HepG2 (cell line): Measurements from ENCODE around the gene TIMM10. TPM values are rescaled to one million over a fixed set of nuclear protein-coding genes. Genes with fewer than 3 reads are reported as not detected.

Experiments
- ATAC-seq: fragments of 200-7000 bp; cut with Tn5 transposase; 3 replicates; pipeline ENCODE4 v1.9.1; 2020; ENCODE audit warnings: mild to moderate bottlenecking, moderate library complexity
- BruUV-seq: library from RNA; stranded (reverse); fragments of 400-500 nt; replicated peaks from 2 replicates; lab custom pipeline; 2021; lab: Mats Ljungman, UMichigan
- CTCF ChIA-PET: fragments of 300-600 bp; formaldehyde crosslinking; extraction: SDS; loops from one replicate; lab custom pipeline; 2021; ENCODE audit warnings: low total read pairs, inconsistent platforms, low intra/inter-chr PET ratio; lab: Yijun Ruan, JAX
- POLR2A ChIA-PET: fragments of 350-600 bp; sonication (Branson Sonifier 250); formaldehyde crosslinking; loops from one replicate; lab custom pipeline; 2020; ENCODE audit warnings: antibody characterized with exemption, inconsistent platforms; lab: Yijun Ruan, JAX
- DNase-seq: peaks from one replicate; pipeline ENCODE4 v3.0.0-alpha.2; 2015; ENCODE audit warnings: low spot score
- FAIRE-seq: peaks from 3 replicates; lab custom pipeline; 2011; peaks lifted over from hg19 to GRCh38; lab: Jason Lieb, UNC
- H2AFZ ChIP-seq: one replicate; pipeline ENCODE4 v1.6.1; 2011; ENCODE audit warnings: low read length, inconsistent platforms
- H3K27ac ChIP-seq: fragments of 300-600 bp; 3 replicates; pipeline ENCODE4 v1.8.0; 2011; ENCODE audit warnings: mixed run types, mild to moderate bottlenecking, mixed read lengths, low read length, inconsistent platforms; ENCODE audit not compliant: insufficient read depth; ENCODE audit errors: extremely low read length
- H3K27me3 ChIP-seq, 2 experiments: fragments of 200-600 bp in 1 of 2; 2 replicates in 1 of 2; 3 replicates in 1 of 2; pipeline versions ENCODE4 v1.6.0 to v1.8.0; 2011; ENCODE audit warnings: low read length in 2 of 2, mild to moderate bottlenecking in 2 of 2, moderate library complexity in 2 of 2, inconsistent platforms in 1 of 2; ENCODE audit not compliant: insufficient read depth in 2 of 2, control insufficient read depth in 1 of 2
- H3K36me3 ChIP-seq, 2 experiments: fragments of 200-600 bp in 1 of 2; replicated peaks in 1 of 2; 2 replicates in 1 of 2; 3 replicates in 1 of 2; pipeline versions ENCODE4 v1.5.1 to v1.8.0; 2011; ENCODE audit warnings: low read length in 2 of 2, inconsistent platforms in 1 of 2; ENCODE audit not compliant: insufficient read depth in 2 of 2, control insufficient read depth in 1 of 2
- H3K4me1 ChIP-seq: 2 replicates; pipeline ENCODE4 v1.5.1; 2012; ENCODE audit warnings: low read length, inconsistent platforms; ENCODE audit not compliant: insufficient read depth
- H3K4me2 ChIP-seq: 2 replicates; pipeline ENCODE4 v1.6.0; 2011; ENCODE audit warnings: low read depth, low read length, inconsistent platforms
- H3K4me3 ChIP-seq, 3 experiments: fragments of 200-600 bp in 1 of 3; sonication (generic), shearing (Covaris generic) in 1 of 3; replicated peaks in 1 of 3; 2 replicates each; pipeline ENCODE4 v1.5.1; 2011 to 2016; ENCODE audit warnings: low read length in 3 of 3, inconsistent platforms in 2 of 3, low read depth in 2 of 3, mild to moderate bottlenecking in 2 of 3, control low read depth in 1 of 3, mixed read lengths in 1 of 3; ENCODE audit not compliant: insufficient read depth in 1 of 3
- H3K79me2 ChIP-seq: one replicate; pipeline ENCODE4 v1.6.1; 2011; ENCODE audit warnings: low read length, inconsistent platforms; ENCODE audit not compliant: insufficient read depth
- H3K9ac ChIP-seq: 2 replicates; pipeline ENCODE4 v1.6.0; 2011; ENCODE audit warnings: mild to moderate bottlenecking, low read depth, low read length, inconsistent platforms; ENCODE audit not compliant: insufficient read depth
- H3K9me3 ChIP-seq: 2 replicates; pipeline ENCODE4 v1.5.1; 2012; ENCODE audit warnings: mild to moderate bottlenecking, low read length
- H4K20me1 ChIP-seq: 2 replicates; pipeline ENCODE4 v1.6.0; 2011; ENCODE audit warnings: inconsistent platforms, mild to moderate bottlenecking, low read length, moderate library complexity; ENCODE audit not compliant: insufficient read depth
- ARNTL ChIP-seq: sonication (generic); formaldehyde crosslinking; IDR thresholded peaks from 2 replicates; pipeline ENCODE4 v1.4.0; 2020; ENCODE audit warnings: mild to moderate bottlenecking, missing genetic modification reagents
- HNRNPUL1 ChIP-seq: fragments of 200-400 bp; formaldehyde crosslinking; IDR thresholded peaks from 2 replicates; pipeline ENCODE4 v1.6.1; 2017; ENCODE audit warnings: low read depth, mild to moderate bottlenecking, low read length, moderate library complexity
- RBM22 ChIP-seq: fragments of 200-400 bp; formaldehyde crosslinking; optimal IDR thresholded peaks from 2 replicates; pipeline ENCODE3; 2017; ENCODE audit warnings: mild to moderate bottlenecking, low read length, moderate library complexity
- SAFB2 ChIP-seq: sonication (generic); formaldehyde crosslinking; IDR thresholded peaks from 2 replicates; pipeline ENCODE4 v1.5.1; 2020; ENCODE audit warnings: missing genetic modification reagents, low read depth, mild to moderate bottlenecking, borderline replicate concordance
- ZNF629 ChIP-seq: sonication (generic); formaldehyde crosslinking; conservative IDR thresholded peaks from 2 replicates; pipeline ENCODE4 v1.5.0; 2020; ENCODE audit warnings: missing genetic modification reagents
- WGBS: methylation state at CpG from one replicate; pipeline ENCODE4 v1.1.6; 2017; ENCODE audit warnings: low lambda C conversion rate; 5-methylcytosine and 5-hydroxymethylcytosine counted together
- in situ Hi-C: cut with HindIII; loops from 2 replicates; pipeline ENCODE4 v1.10.0; 2017; ENCODE audit warnings: low pct_unique_long_range_greater_than_20kb; ENCODE audit not compliant: extremely low pct_ligation_motif_present
- intact Hi-C: fragments of 100-400 bp; cut with micrococcal nuclease; formaldehyde crosslinking; loops from one replicate; pipeline ENCODE4 v1.10.0; 2022; ENCODE audit not compliant: unreplicated experiment
- polyA plus RNA-seq, 8 experiments: library from polyadenylated mRNA; depleted of rRNA in 3 of 8; stranded (reverse) in 7 of 8; unstranded in 1 of 8; fragments of >200 nt; fragmentation: Illumina TruSeq in 4 of 8; extraction: Trizol in 4 of 8; gene quantifications; 2 replicates each; pipeline versions ENCODE4 v1.2.1 to v1.2.3, GENCODE V29; 2011 to 2016; ENCODE audit warnings: low read depth in 4 of 8, missing spikeins in 1 of 8, mixed read lengths in 1 of 8; ENCODE audit not compliant: insufficient read depth in 1 of 8
- total RNA-seq, 5 experiments: library from RNA; depleted of rRNA; stranded (reverse); fragments of >200 nt; fragmentation: Illumina TruSeq; extraction: Trizol; gene quantifications; 2 replicates each; pipeline ENCODE4 v1.2.3, GENCODE V29; 2016; ENCODE audit warnings: low read depth in 1 of 5
- TF ChIP-seq, protein P1 (sequence below): IDR thresholded peaks from 2 replicates; pipeline ENCODE4 v1.6.1; 2012; ENCODE audit warnings: inconsistent platforms
- TF ChIP-seq, protein P2 (sequence below): IDR thresholded peaks from 2 replicates; pipeline ENCODE4 v1.6.1; 2016; ENCODE audit warnings: mild to moderate bottlenecking
- TF ChIP-seq, protein P3 (sequence below): IDR thresholded peaks from 2 replicates; pipeline ENCODE4 v1.6.1; 2012; ENCODE audit warnings: low read depth, low read length, improper control_type of control experiment
- TF ChIP-seq, protein P4 (sequence below): sonication (generic); formaldehyde crosslinking; conservative IDR thresholded peaks from 2 replicates; pipeline ENCODE4 v1.5.0; 2020; ENCODE audit warnings: missing genetic modification reagents
- TF ChIP-seq, protein P5 (sequence below): sonication (generic); formaldehyde crosslinking; IDR thresholded peaks from 2 replicates; pipeline ENCODE4 v1.5.1; 2020; ENCODE audit warnings: mild to moderate bottlenecking, missing genetic modification reagents, moderate library complexity

Gene TIMM10
- total and polyA plus RNA-seq, 2 of the 13 experiments (the other 11 are each of a cell fraction or from before 2014, with no cell fraction given): 67.8 to 82.2 TPM

DNA sequence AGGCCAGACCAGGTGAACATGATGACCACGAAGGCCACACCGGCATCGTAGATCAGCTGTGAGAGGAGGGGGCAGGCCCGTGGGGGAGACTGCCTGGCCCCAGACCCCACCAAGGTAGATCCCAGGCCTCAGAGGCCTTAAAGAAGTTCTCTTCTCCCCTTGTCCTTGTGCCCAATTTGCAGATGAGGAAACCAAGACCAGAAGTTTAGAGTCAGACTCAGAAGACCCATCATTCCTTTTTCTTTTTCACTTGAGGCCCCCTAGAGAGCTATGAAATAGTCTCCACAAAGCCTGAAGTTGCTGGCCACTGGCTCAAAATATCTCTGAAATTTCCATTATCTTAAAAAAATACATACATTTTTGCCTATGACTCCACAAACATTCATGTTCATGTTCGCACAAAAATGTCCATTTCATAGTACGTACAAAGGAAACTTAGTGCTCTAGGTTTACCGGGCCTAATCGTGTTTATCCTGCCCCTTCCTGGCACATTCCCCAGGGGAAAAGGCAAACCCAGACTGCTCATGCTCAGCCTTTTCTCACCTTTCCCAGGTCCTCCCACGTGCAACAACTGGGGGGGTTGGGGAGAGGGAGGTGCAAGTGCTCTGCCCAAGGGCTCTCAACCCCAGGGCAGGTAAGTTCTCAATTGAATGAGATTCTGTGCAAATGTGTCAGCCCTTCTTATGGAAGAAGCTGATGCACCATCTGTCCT is 34.3 kb downstream of the TIMM10 start:
- ChIA-PET CTCF (no interaction called here), POLR2A (interaction anchor here (1.8 to 3.1 kb wide), 6 partner anchors 10 to 34 kb away, joined by 10 to 104 read pairs (median 14); partner anchors contain the start of genes SLC43A1 and TIMM10)
- FAIRE-seq (no peak), DNase-seq (no peak), ATAC-seq (no peak)
- Histone ChIP-seq H3K27ac (peak overlapping the region; percentile 97), H3K79me2 (peaks cover 12% of the 10 kb centered on the region), H3K4me2 (peak overlapping the region; percentile 72; the same call in 1 of the 2 replicates), H3K36me3 (peaks cover 27 to 57% of the 10 kb centered on the region in 2 experiments), H3K4me3 (no peak overlapping the region), H2AFZ (no peak overlapping the region), H4K20me1 (no peaks in the 10 kb centered on the region; the same call in 1 of the 2 replicates), H3K4me1 (peaks cover 79% of the 10 kb centered on the region), H3K27me3 (no peaks in the 10 kb centered on the region), H3K9me3 (no peaks in the 10 kb centered on the region), H3K9ac (no peak overlapping the region)
- intact Hi-C loops (no loop called here), in situ Hi-C loops (no loop called here)
- TSS peak; percentile 22 for BruUV-seq
- 80% methylated on average over 9 of the region's 9 CpGs for WGBS
- TF ChIP-seq, protein P1, sequence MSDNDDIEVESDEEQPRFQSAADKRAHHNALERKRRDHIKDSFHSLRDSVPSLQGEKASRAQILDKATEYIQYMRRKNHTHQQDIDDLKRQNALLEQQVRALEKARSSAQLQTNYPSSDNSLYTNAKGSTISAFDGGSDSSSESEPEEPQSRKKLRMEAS: 0 out of 2 replicates have a peak, but pooled peaks have one; percentile 23
- TF ChIP-seq, protein P2, sequence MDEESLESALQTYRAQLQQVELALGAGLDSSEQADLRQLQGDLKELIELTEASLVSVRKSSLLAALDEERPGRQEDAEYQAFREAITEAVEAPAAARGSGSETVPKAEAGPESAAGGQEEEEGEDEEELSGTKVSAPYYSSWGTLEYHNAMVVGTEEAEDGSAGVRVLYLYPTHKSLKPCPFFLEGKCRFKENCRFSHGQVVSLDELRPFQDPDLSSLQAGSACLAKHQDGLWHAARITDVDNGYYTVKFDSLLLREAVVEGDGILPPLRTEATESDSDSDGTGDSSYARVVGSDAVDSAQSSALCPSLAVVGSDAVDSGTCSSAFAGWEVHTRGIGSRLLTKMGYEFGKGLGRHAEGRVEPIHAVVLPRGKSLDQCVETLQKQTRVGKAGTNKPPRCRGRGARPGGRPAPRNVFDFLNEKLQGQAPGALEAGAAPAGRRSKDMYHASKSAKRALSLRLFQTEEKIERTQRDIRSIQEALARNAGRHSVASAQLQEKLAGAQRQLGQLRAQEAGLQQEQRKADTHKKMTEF (CRISPR knock-in tag): no peak
- TF ChIP-seq, protein P3, sequence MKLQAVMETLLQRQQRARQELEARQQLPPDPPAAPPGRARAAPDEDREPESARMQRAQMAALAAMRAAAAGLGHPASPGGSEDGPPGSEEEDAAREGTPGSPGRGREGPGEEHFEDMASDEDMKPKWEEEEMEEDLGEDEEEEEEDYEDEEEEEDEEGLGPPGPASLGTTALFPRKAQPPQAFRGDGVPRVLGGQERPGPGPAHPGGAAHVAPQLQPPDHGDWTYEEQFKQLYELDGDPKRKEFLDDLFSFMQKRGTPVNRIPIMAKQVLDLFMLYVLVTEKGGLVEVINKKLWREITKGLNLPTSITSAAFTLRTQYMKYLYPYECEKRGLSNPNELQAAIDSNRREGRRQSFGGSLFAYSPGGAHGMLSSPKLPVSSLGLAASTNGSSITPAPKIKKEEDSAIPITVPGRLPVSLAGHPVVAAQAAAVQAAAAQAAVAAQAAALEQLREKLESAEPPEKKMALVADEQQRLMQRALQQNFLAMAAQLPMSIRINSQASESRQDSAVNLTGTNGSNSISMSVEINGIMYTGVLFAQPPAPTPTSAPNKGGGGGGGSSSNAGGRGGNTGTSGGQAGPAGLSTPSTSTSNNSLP: no peak
- TF ChIP-seq, protein P4, sequence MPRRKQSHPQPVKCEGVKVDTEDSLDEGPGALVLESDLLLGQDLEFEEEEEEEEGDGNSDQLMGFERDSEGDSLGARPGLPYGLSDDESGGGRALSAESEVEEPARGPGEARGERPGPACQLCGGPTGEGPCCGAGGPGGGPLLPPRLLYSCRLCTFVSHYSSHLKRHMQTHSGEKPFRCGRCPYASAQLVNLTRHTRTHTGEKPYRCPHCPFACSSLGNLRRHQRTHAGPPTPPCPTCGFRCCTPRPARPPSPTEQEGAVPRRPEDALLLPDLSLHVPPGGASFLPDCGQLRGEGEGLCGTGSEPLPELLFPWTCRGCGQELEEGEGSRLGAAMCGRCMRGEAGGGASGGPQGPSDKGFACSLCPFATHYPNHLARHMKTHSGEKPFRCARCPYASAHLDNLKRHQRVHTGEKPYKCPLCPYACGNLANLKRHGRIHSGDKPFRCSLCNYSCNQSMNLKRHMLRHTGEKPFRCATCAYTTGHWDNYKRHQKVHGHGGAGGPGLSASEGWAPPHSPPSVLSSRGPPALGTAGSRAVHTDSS: no peak
- TF ChIP-seq ARNTL (CRISPR knock-in tag) (no peak), HNRNPUL1 (no peak), RBM22 (peak; percentile 46), ZNF629 (CRISPR knock-in tag) (peak; percentile 59; the same call in 1 of the 2 replicates), SAFB2 (0 out of 2 replicates have a peak, but pooled peaks have one; percentile 50)
- TF ChIP-seq, protein P5, sequence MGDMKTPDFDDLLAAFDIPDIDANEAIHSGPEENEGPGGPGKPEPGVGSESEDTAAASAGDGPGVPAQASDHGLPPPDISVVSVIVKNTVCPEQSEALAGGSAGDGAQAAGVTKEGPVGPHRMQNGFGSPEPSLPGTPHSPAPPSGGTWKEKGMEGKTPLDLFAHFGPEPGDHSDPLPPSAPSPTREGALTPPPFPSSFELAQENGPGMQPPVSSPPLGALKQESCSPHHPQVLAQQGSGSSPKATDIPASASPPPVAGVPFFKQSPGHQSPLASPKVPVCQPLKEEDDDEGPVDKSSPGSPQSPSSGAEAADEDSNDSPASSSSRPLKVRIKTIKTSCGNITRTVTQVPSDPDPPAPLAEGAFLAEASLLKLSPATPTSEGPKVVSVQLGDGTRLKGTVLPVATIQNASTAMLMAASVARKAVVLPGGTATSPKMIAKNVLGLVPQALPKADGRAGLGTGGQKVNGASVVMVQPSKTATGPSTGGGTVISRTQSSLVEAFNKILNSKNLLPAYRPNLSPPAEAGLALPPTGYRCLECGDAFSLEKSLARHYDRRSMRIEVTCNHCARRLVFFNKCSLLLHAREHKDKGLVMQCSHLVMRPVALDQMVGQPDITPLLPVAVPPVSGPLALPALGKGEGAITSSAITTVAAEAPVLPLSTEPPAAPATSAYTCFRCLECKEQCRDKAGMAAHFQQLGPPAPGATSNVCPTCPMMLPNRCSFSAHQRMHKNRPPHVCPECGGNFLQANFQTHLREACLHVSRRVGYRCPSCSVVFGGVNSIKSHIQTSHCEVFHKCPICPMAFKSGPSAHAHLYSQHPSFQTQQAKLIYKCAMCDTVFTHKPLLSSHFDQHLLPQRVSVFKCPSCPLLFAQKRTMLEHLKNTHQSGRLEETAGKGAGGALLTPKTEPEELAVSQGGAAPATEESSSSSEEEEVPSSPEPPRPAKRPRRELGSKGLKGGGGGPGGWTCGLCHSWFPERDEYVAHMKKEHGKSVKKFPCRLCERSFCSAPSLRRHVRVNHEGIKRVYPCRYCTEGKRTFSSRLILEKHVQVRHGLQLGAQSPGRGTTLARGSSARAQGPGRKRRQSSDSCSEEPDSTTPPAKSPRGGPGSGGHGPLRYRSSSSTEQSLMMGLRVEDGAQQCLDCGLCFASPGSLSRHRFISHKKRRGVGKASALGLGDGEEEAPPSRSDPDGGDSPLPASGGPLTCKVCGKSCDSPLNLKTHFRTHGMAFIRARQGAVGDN (CRISPR knock-in tag): peak; percentile 11; the same call in 1 of the 2 replicates
